Panc1 (cell line): ENCODE results near the gene SMIM29. TPM values are rescaled to one million over a fixed set of nuclear protein-coding genes. Genes with fewer than 3 reads are reported as not detected.

Experiments used
- ATAC-seq: fragments of 200-7000 bp; cut with Tn5 transposase; 2 replicates; pipeline ENCODE4 v1.9.1; 2020; ENCODE audit warnings: mild to moderate bottlenecking, moderate library complexity
- BruUV-seq: library from RNA; stranded (reverse); fragments of 400-500 nt; replicated peaks from 2 replicates; lab custom pipeline; 2021; lab: Mats Ljungman, UMichigan
- CTCF ChIA-PET: fragments of 300-600 bp; sonication (Branson Sonifier 250); formaldehyde crosslinking; loops from one replicate; lab custom pipeline; 2022; ENCODE audit warnings: antibody characterized with exemption; lab: Charles Lee
- POLR2A ChIA-PET: fragments of 300-600 bp; sonication (Branson Sonifier 250); formaldehyde crosslinking; loops from one replicate; lab custom pipeline; 2022; ENCODE audit warnings: antibody characterized with exemption; lab: Charles Lee
- DNase-seq: peaks from one replicate; pipeline ENCODE4 v3.0.0-alpha.2; 2010; ENCODE audit warnings: low read depth, low spot score
- H3K27ac ChIP-seq: 2 replicates; pipeline ENCODE4 v1.5.1; 2011; ENCODE audit warnings: mild to moderate bottlenecking, low read length, inconsistent platforms
- H3K27me3 ChIP-seq: fragments of 200-500 bp; sonication (Bioruptor generic); 2 replicates; pipeline ENCODE4 v1.6.0; 2014; ENCODE audit warnings: low read length, inconsistent platforms; ENCODE audit not compliant: control insufficient read depth, insufficient read depth
- H3K36me3 ChIP-seq: fragments of 200-500 bp; sonication (Bioruptor generic); 2 replicates; pipeline ENCODE4 v1.5.1; 2014; ENCODE audit warnings: inconsistent platforms, mild to moderate bottlenecking, low read length, moderate library complexity; ENCODE audit not compliant: control insufficient read depth, insufficient read depth
- H3K4me1 ChIP-seq: 2 replicates; pipeline ENCODE4 v1.5.1; 2011; ENCODE audit warnings: inconsistent platforms, mild to moderate bottlenecking, low read length, moderate library complexity; ENCODE audit not compliant: control insufficient read depth, insufficient read depth
- H3K4me3 ChIP-seq, 2 experiments: 2 replicates each; pipeline ENCODE4 v1.5.1; 2011 to 2012; ENCODE audit warnings: low read depth in 2 of 2, low read length in 2 of 2, mild to moderate bottlenecking in 2 of 2, inconsistent platforms in 1 of 2, moderate library complexity in 1 of 2
- H3K9me3 ChIP-seq: fragments of 200-500 bp; sonication (Bioruptor generic); 2 replicates; pipeline ENCODE4 v1.5.1; 2014; ENCODE audit warnings: low read depth, mild to moderate bottlenecking, inconsistent platforms, low read length, moderate library complexity; ENCODE audit not compliant: control insufficient read depth, insufficient read depth
- CTCF ChIP-seq: fragments of 450-650 bp; IDR thresholded peaks from 2 replicates; pipeline ENCODE4 v1.5.1; 2017; ENCODE audit warnings: mild to moderate bottlenecking
- POLR2AphosphoS5 ChIP-seq: IDR thresholded peaks from 2 replicates; pipeline ENCODE4 v1.6.1; 2012; ENCODE audit warnings: mild to moderate bottlenecking, low read depth, low read length, moderate library complexity
- REST ChIP-seq, 2 experiments: IDR thresholded peaks; 2 replicates each; pipeline ENCODE4 v1.6.1; 2011 to 2012; ENCODE audit warnings: low read depth in 2 of 2, control low read depth in 1 of 2, low read length in 1 of 2, mild to moderate bottlenecking in 1 of 2, moderate library complexity in 1 of 2; ENCODE audit not compliant: insufficient read depth in 1 of 2
- SIN3A ChIP-seq: IDR thresholded peaks from 2 replicates; pipeline ENCODE4 v1.6.1; 2012; ENCODE audit warnings: low read depth, mild to moderate bottlenecking, low read length, moderate library complexity, borderline replicate concordance; ENCODE audit not compliant: insufficient read depth
- TCF7L2 ChIP-seq: IDR thresholded peaks from 2 replicates; pipeline ENCODE4 v1.6.1; 2011; ENCODE audit warnings: mild to moderate bottlenecking, low read depth, low read length, inconsistent platforms
- in situ Hi-C: cut with HindIII; loops from 2 replicates; pipeline ENCODE4 v1.10.0; 2016; ENCODE audit warnings: low sequenced_read_pairs, low pct_unique_long_range_greater_than_20kb
- intact Hi-C: fragments of 100-400 bp; cut with micrococcal nuclease; formaldehyde crosslinking; loops from one replicate; pipeline ENCODE4 v1.10.0; 2022; ENCODE audit not compliant: unreplicated experiment
- total RNA-seq: library from RNA; stranded (reverse); gene quantifications from one replicate; pipeline ENCODE4 v1.2.1, GENCODE V29; 2021; ENCODE audit not compliant: unreplicated experiment

SMIM29 gene
- total RNA-seq, 1 experiment from 2014 or later, result 35.6 TPM

- POLR2A ChIA-PET, result no interaction called here
- CTCF ChIA-PET, result interaction anchor here (0.5 to 0.6 kb wide), 3 partner anchors 11 to 90 kb away, joined by 4 to 9 read pairs (median 7); partner anchors contain the start of gene HMGA1
- TF ChIP-seq REST (IDR thresholded peaks at IDR 0.05; ENCODE audit: insufficient read depth in 1 of 2, low read depth in 2 of 2, low read length in 1 of 2) (no peak), POLR2AphosphoS5 (no peak), CTCF (no peak), TCF7L2 (no peak), SIN3A (no peak)
- intact Hi-C loops, result no loop called here
- no peaks in the 10 kb centered on the region for H3K4me1 ChIP-seq
- H3K27me3 ChIP-seq, result no peaks in the 10 kb centered on the region
- no peaks in the 10 kb centered on the region for H3K36me3 ChIP-seq
- H3K9me3 ChIP-seq, result no peaks in the 10 kb centered on the region
- no peak overlapping the region for H3K27ac ChIP-seq
- H3K4me3 ChIP-seq, result no peak overlapping the region
- DNase-seq, result no peak
- in situ Hi-C loops, result no loop called here
- ATAC-seq, result no peak
- BruUV-seq, result no TSS peak
These were observed 46.2 kb downstream of the SMIM29 start for GRCh38 chr6:34202329-34203201.

GRCh38 chr6:34201455-34202107 lies 47.2 kb downstream of the SMIM29 start:
- no TSS peak for BruUV-seq
- no peaks in the 10 kb centered on the region for H3K9me3 ChIP-seq
- in situ Hi-C loops, result no loop called here
- intact Hi-C loops, result no loop called here
- ATAC-seq (no peak), DNase-seq (no peak)
- H3K4me1 ChIP-seq, result no peaks in the 10 kb centered on the region
- H3K4me3 ChIP-seq, result no peak overlapping the region
- TF ChIP-seq REST (IDR thresholded peaks at IDR 0.05; ENCODE audit: insufficient read depth in 1 of 2, low read depth in 2 of 2, low read length in 1 of 2) (no peak), POLR2AphosphoS5 (no peak), CTCF (no peak), TCF7L2 (no peak), SIN3A (no peak)
- H3K27ac ChIP-seq, result no peak overlapping the region
- no peaks in the 10 kb centered on the region for H3K27me3 ChIP-seq
- POLR2A ChIA-PET, result no interaction called here
- CTCF ChIA-PET, result no interaction called here
- H3K36me3 ChIP-seq, result no peaks in the 10 kb centered on the region
